Measurements from ENCODE around the gene ARFIP1.
A peak's percentile ranks its signal among the peaks of the same experiment; 100 is the strongest.

The ARFIP1 gene

DNA sequence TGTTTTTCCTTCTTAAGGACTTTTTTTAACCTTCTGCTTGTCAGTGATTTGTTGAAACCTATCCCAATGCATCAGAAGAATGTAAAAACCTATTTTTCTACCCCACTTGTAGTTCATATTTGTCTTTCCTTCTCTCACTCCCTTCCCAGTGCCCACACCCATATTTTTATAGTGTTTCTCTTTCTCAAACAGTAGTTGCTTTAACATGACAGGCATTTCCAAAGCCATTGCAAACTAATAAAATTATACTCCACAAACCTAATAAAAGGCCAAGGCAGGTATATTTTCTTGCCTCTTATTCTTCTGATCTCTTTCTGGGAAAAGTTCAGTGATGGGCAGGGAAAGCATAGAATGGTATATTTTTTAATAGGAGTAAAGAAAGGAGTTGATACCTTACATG is 120.6 kb downstream of the ARFIP1 start:
- FAIRE-seq, result no peak

DNA sequence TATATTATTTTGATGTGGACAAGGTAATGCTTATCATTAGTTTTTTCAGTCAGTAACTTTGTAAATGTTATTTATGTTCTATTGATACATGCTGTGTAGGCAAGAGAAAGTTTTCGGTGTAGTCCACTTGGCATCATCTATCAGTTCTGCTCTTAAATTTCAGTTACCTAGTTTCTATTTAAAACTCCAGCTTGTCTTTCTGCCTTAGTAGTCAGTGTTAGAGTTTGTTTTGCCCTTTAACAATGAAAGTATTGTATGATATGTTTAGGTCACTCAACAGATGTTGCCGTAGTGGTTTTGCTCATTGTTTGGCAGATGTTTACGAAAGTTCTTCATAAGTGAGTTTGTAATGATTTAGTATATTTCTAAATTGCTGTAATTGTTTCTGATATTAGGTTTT is 121.5 kb downstream of the ARFIP1 start:
- FAIRE-seq, result no peak

DNA sequence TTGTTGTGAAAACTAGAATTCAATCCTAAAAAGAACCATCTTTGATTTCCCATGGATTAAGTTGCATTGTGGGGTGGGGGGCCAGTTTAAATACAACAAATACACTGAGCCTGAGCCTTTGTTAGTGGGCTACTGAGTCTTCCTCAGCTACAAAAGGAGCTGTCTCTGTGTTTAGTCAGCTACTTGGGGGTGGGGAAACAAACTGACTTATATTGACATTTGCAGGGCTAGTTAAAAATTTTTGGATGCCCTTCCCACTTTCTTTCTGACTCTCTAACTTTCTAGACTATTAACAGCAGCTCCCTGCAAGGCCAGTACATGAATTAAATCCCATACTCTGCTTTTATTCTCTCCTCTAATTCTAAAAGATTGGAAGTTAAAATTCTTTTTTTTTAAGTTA is 123.9 kb downstream of the ARFIP1 start:
- FAIRE-seq, result no peak

DNA sequence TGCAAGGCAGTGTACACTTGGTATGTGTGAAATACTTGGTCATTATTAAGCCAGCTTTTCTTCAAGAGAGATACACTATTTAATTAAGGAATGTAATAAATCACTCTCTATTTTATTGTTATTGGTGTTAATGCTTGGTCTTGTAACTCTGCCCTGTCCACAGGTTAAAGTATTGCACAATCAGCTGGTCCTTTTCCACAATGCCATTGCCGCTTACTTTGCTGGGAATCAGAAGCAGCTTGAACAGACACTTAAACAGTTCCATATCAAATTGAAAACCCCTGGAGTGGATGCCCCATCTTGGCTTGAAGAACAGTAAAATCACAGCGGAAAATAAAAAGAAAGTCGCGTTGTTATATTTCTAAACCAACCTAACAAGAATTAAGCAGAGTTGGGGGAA is 130.1 kb downstream of the ARFIP1 start:
- no peak for FAIRE-seq

DNA sequence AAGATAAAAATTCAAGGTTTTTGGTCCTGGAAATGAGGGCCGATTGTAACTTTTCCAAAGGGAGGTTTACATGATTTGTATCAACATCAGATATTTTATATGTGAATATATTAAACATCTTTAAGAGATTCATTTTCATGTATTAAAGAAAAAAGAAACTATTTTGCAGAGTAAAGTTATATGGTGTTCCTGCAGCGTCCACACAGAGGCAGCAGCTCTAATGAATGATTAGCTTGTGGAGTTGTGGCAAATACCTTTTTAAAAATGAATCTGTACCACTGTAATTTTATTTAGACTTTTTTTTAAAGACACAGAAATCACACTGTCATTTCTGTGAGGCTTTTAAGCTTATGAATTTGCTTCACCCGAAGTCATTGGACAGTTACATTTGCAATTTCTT is 130.8 kb downstream of the ARFIP1 start:
- FAIRE-seq, result no peak

DNA sequence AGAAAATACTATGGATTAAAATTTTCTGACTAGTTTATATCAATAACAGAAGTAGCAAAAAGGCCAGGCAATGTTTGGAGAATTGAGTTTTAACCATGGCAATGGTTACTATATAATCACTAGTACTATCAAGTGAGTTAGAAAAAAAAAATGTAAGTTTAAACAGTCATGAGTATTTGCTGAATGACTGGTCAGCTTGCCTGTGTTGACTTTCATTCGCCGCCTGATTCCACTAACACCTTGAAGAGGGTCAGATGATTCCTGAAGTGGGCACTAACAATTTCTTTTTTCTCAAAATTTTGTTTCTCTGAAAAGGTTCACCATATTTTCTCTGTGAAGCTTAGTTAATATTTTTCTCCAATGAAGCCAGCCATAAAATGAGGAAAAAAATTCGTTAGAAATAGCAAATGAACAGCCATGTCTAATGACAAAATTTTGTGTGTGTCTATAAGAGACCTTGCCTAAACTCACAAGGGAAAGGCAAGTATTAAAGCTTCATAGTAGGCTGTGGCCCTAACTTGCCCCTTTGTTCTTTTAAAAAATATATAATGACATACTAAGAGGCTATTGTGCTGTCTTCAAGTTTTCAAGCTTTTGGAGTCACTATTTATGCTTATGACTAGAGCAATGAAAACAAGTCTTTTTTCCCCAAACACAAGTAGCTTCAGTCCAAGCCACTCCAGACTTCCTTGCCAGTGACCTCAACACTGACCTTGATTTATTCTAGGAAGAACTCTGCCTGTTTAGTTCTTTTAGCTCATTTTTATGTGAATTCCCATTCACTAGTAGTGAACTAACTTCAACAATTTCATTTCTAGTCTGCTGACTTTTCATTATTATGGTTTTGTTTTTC is 138.0 kb downstream of the ARFIP1 start:
- FAIRE-seq, result no peak

DNA sequence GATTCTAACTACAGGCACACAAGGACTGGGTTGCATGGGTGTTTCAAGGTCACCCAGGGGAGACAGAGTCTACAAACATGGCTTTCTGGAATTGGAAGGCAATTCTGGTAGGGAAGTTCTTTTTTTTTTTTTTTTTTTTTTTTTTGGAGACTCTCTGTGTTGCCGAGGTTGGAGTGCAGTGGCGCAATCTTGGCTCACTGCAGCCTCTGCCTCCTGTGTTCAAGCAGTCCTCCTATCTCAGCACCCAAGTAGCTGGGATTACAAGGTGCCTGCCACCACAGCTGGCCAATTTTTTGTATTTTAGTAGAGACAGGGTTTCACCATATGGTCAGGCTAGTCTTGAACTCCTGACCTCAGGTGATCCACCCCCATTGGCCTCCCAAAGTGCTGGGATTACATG is 140.1 kb downstream of the ARFIP1 start:
- FAIRE-seq, result no peak

DNA sequence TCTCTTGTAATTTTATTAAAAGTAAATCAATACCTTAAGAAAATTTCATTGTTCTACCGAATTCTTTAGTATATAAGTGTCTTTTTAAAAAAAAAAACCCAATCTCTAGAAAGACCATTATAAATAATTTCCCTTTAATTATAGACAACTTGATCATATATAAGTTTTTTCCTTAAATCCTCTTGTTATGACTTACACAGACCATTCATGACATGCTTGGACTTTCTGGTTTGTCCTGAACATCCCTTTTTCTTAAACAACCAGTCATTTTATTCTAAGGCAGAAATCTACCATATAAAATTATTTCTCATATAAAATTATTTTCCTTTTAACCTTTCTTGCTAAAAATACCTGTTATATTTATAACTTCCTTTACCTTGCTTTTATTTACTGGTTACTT is 141.0 kb downstream of the ARFIP1 start:
- FAIRE-seq, result peak; percentile 18

DNA sequence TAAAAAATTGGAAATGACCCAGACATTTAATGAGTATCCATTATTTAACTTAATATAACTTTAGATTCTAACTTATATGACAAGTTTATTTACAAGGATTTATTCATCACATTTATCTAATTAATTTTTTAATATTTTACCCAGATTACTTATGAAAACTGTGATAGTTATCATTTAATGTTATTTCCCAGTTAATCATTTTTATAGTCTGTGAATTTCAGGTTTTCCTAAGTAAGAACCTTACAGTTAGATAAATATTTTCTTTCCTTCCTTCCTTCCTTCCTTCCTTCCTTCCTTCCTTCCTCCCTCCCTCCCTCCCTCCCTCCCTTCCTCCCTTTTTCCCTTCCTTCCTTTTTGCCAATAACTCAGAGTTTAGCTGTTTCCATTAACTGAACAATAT is 141.5 kb downstream of the ARFIP1 start:
- FAIRE-seq, result peak; percentile 88

DNA sequence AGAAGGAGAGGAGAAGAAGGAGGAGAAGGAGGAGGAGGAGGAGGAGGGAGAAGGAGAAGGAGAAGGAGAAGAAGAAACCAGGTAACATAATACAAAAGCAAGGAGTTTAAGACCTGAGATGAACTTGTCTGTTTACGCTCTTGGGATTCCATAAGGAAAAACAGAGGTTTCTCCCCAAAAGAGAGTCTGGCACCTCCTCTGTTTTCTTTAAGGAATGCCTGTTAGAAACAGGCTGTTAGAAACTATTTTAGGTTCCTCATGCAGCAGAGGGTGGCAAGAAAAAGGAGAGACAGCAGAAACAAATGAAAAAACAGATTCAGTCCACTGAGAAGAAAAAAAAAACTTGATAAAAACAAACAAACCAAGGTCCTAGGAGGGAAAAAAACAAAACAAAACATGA is 146.1 kb downstream of the ARFIP1 start:
- FAIRE-seq, result no peak

DNA sequence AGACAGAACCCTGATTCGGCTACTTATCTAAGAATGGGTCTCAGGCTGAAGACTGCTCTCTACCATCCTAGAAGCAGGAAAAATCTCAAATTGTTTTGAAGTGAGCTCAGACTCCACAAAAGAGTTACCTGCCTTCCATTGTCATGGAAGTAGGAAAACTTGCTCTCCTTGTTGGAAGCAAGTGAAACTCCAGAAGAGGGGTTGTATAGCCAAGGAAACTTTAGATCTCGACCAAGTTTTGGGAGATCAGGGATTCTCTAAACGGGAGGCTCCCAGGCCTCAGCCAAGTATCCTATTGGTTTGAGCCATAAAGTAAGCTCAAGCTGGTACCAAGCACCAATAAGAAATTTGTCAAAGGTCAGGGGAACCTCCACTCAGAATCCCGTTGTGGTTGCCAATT is 147.2 kb downstream of the ARFIP1 start:
- FAIRE-seq, result no peak

DNA sequence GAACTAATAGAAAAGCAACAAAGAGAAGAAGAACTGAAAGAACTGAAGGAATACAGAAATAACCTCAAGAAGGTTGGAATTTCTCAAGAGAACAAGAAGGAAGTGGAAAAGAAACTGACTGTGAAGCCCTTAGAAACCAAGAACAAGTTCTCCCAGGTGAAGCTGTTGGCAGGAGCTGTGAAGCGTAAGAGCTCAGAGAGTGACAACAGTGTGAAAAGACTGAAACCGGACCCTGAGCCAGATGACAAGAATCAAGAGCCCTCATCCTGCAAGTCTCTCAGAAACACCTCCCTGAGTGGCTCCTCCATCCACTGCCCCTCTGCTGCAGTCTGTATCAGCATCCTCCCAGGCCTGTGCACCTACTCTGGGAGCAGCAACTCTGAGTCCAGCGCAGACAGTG is 148.0 kb downstream of the ARFIP1 start:
- FAIRE-seq, result no peak

DNA sequence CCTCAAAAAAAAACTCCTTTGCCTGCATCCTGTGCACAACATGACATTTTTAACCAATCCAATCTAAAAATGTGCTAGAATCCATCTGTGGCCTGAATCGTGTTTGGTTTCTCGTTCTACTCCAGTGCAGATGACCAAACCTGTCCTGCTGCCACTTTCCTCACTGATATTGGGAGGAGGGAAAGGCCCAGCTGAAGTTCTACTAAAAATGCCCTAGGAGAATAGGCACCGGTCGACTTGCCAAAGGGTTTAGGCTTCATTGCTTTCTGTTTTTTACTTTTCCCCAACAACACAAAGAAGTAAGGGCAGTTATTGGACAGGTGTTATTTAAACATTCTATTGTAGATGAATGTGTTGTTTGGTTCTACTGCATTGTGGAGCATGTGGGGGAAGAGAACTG is 148.5 kb downstream of the ARFIP1 start:
- FAIRE-seq, result no peak

DNA sequence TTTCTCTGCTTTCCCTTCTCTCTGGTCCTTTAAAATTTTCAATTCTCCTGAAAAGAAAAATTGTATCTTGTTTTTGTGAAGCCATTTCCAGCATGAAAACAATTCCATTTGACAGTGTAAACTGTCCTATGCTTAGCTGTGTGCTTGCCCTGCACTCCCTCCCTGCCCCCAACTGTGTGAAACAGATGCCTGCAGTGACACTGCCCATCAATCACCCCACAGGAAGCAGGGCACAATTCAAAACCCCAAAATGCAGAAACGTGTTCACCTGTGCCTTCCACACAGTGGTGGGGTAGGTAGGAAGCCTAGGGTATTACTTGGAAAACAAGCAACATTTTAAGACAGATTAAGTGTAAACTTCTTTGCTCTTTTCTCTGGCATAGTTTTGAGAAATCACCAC is 150.1 kb downstream of the ARFIP1 start:
- no peak for FAIRE-seq

DNA sequence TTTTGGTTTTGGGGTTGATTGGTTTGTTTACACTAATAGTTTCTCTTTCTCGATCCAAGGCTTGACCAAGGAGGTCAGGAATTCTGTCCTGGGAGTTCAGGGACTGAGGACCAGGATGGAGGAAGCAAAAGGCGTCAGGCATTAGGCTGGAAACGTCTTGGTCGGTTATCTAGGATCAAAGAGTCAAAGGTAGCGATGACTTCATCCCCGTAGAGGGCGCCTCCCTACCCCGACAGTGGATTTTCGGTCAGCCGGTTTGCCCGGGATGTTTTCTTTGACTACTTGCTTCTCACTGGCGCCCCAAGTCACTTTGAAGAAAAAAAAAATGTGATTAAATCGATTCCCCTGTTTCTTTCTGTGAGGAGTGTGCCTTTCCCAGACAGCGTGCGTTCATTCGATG is 155.4 kb downstream of the ARFIP1 start:
- FAIRE-seq, result no peak

DNA sequence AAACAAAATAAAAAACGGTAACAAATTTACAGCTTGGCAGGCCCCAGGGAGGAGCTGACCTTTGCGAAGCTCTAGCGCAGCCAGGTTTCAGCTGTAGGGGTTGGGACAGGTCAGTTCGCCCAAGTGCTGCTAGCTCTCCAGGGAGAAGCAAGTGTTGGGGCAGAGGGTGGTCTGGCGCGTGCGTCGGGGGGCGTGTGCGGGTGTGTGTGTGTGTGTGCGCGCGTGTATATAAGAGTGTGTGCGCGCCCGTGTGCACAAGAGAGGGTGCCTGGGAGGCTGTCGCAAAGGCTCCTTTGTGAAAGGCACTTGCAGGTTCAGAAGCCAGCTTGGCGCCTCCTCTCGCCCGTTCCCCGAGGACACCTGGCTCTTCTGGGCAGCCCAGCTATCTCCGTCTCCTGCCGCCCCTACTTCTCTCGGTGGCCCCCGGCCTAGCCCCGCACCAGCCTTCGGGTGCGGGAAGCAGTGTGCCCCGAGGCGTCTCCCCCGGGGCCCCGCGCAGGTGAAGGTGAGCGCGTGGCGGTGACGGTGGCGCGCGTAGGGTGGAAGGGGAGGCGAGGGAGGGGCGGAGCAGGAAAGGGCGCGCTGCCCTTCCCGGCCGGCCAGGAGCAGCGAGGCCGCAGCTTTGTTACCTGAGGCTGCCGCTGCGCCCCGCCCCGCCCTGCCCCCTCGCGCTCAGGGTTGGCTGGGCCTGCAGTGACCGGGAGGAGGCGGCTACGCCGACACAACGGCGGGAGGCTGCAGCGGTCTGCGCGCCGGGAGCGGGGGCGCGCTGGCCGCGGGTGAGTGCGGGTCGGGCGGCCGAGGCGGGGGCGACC is 156.1 kb downstream of the ARFIP1 start, which contains the start of gene FHDC1:
Gene FHDC1, plus strand, starts transcription at position 693 of the 815 bp plus-strand sequence. CDS start 6,735 bp downstream, outside the sequence.
- FAIRE-seq, result no peak

DNA sequence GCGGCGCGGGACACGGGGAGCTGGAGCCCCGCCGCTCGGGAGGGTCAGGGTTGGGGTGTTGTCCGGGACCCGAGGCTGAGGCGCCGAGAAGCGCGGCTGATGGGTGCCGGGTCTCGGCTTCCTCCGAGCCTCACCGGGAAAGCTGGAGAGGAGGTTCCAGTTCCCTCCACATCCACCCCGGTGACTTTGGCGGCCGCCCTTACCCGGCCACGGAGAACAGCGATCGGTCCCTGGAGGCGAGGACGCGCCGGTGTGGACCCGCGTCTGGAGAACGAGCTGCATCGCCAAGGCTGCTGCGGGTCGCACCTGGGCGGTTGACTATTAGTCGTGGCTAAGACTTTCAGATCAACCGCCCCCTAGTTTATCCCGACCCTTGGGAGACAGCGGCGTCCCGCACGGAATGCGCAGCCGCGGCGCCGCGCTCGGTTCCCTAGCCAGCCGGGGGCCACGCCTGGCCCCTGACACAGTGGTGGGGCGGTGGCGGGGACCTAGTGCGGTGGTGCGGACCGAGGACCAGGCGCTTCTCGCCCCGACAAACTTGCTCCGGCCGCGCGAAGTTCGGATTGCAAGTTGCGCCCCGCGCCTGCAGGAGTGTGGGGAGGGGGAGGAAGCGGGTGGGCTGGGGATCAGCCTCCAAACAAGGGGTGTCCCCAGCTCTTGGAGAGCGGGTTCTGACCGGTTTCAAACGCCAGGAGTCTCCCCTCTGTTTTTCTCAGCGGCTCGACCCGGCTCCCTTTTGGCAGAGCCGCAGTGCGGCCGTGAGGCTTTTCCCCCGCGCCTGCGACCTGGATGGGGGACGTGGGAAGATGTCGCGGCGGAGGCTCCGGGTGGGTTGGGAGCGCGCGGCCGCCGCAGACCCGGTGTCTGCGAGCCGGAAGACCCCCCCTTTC is 156.9 kb downstream of the ARFIP1 start:
- no peak for FAIRE-seq

DNA sequence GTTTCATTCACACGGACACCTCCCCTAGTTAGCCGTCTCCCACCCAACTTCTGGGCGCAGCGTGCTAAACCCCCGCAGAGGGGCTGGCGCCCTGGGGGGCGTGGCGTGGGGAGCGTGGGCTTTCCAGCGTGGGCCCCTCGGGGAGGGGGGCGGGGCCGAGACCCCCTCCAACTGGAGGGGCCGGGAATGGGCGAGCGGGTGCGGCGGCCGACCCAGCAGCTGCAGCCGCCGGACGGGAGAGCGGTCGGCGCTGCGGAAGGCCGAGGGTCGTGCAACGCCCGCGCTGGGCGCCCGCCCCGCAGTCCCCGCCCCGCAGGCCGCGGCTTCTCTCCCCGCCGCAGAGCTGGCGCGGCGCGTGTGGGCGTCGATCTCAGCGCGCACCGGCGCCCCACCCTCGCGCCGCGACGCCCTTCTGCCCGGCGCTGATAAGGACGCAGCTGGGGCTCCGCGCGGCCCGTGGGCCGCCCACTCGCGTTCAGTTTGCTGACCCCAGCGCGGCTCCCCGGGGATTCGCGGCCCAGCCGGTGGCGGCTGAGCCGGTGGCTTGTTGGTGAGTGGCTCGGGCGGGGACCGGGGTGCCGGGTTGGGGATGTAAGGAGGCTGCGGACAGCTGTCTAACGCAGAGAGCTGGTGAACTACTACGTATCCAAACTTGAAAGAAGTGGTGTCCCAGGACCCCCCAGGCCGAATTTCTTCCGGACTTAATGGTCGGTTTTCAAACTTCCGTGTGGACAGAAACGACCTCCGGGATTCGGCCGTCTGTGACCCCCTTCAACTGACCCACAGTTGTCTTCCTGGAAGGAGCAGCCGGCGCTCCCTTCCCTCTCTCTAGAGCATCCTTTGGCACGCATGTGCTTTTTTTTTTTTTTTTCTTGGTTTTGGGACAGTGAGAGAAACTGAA is 157.8 kb downstream of the ARFIP1 start:
- FAIRE-seq, result no peak

DNA sequence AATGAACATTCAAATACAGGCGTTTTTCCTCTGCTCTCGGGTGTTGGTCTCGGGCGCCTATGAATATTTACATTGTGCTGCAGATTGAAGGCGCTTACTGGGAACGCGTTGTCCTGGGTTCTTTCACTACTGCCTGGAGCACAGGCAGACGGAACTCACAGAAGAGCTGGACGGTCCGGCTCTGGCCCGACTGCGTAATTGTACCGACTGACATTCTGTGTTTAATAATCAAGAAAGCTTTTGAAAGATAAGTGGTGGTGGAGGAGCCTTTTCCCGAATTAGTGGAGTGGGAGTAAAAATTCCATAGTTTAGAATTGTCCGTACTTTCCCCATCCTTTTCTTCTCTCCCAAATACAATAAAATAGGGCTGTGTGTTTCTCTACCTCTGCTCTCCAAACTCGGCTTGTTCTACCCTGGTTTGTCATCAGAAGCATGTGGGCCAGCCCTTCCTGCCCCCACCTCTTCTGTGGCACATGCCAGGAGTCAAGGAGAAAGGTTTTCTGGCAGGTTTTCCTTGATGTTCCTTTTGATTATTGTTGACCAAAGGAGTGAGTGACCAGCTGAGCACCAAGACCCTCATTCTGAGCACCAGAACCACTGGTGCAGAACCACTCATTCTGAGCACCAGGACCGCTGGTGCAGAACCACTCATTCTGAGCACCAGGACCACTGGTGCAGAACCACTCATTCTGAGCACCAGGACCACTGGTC is 158.6 kb downstream of the ARFIP1 start:
- FAIRE-seq, result no peak

DNA sequence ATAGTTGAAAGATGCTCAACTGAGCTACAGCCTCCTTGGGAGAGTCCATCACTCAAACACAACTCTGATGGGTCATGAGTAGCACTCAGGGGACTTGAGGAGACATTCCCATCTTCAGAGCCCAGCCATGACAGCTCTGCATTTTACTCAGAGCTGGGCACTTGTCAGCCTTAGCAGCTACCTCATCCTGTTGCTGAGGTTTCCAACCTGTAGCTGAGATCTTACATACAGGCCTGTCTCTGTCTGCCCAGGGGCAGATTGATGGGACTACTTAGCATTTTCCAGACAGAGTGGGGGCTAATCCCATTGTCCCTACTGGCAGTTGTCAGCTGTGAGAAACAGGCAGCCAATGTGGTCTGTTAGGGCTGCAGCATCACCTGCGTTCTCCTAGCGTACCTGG is 159.9 kb downstream of the ARFIP1 start:
- FAIRE-seq, result no peak

DNA sequence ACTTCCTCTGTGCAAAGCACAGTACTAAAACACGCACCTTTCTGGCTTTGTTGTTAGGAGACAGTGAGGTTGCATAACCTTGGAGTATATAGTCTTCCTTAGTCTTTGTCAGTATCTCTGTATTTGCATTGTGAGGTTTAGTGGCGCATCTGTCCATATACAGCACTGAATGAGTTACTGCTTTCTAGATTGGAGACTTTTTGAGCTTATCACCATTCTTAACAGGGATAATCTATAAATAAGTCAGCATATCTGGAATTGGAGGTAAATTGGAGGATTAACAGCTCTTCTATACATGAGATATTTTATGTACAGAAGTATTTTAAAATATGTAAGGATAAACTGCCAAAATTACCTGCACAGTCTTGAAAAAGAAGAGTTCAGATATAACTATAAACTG is 160.7 kb downstream of the ARFIP1 start:
- FAIRE-seq, result no peak

Data from colon (tissue), 2 donors.